HEK293 (cell line): ENCODE measurements around the gene KYAT1.
A peak's percentile ranks its signal among the peaks of the same experiment; 100 is the strongest.

ENCODE experiments used
- CTCF ChIA-PET: fragments of 350-600 bp; formaldehyde crosslinking; extraction: SDS; loops from one replicate; lab custom pipeline; 2021; ENCODE audit warnings: antibody characterized with exemption; lab: Yijun Ruan, JAX
- POLR2A ChIA-PET: fragments of 300-600 bp; formaldehyde crosslinking; extraction: SDS; loops from one replicate; lab custom pipeline; 2020; ENCODE audit warnings: antibody characterized with exemption, inconsistent platforms; lab: Yijun Ruan, JAX
- H3K27ac ChIP-seq: fragments of 200-500 bp; sonication (Bioruptor generic); 2 replicates; pipeline ENCODE4 v1.5.1; 2014; ENCODE audit warnings: low read depth, low read length, control low read depth, inconsistent platforms; ENCODE audit errors: extremely low read depth
- H3K36me3 ChIP-seq, 2 experiments: fragments of 200-500 bp in 1 of 2; sonication (Bioruptor generic) in 1 of 2; 1 replicate in 1 of 2; 2 replicates in 1 of 2; pipeline ENCODE4 v1.5.1; 2014 to 2017; ENCODE audit warnings: inconsistent platforms in 2 of 2, low read length in 2 of 2; ENCODE audit not compliant: control insufficient read depth in 2 of 2, insufficient read depth in 1 of 2
- H3K4me1 ChIP-seq: fragments of 200-500 bp; sonication (Bioruptor generic); 2 replicates; pipeline ENCODE4 v1.5.1; 2014; ENCODE audit warnings: mild to moderate bottlenecking, low read length, inconsistent platforms; ENCODE audit not compliant: control insufficient read depth, insufficient read depth
- H3K4me3 ChIP-seq: 2 replicates; pipeline ENCODE4 v1.5.1; 2011; ENCODE audit warnings: low read depth, mild to moderate bottlenecking, control low read depth, low read length, moderate library complexity
- H3K9me3 ChIP-seq: fragments of 200-500 bp; sonication (Bioruptor generic); 2 replicates; pipeline ENCODE4 v1.5.1; 2014; ENCODE audit warnings: low read depth, low read length, inconsistent platforms; ENCODE audit not compliant: control insufficient read depth, insufficient read depth
- AEBP2 ChIP-seq: fragments of 450-650 bp; formaldehyde crosslinking; IDR thresholded peaks from 2 replicates; pipeline ENCODE4 v1.5.1; 2016; ENCODE audit warnings: missing biosample characterization, missing genetic modification characterization, borderline replicate concordance
- KLF1 ChIP-seq: fragments of 450-650 bp; formaldehyde crosslinking; IDR thresholded peaks from 2 replicates; pipeline ENCODE4 v1.5.1; 2016; ENCODE audit warnings: missing biosample characterization, missing genetic modification characterization
- RBAK ChIP-seq: fragments of 450-650 bp; formaldehyde crosslinking; IDR thresholded peaks from 2 replicates; pipeline ENCODE4 v1.5.1; 2016; ENCODE audit warnings: missing biosample characterization, missing genetic modification characterization
- SCRT2 ChIP-seq: fragments of 450-650 bp; formaldehyde crosslinking; IDR thresholded peaks from 2 replicates; pipeline ENCODE4 v1.5.1; 2016; ENCODE audit warnings: missing biosample characterization, missing genetic modification characterization
- ZBTB7A ChIP-seq: fragments of 450-650 bp; formaldehyde crosslinking; IDR thresholded peaks from 2 replicates; pipeline ENCODE4 v1.5.1; 2016; ENCODE audit warnings: low read depth, missing biosample characterization, missing genetic modification characterization
- ZFHX2 ChIP-seq: fragments of 450-650 bp; formaldehyde crosslinking; conservative IDR thresholded peaks from 2 replicates; pipeline ENCODE4 v1.5.1; 2016; ENCODE audit warnings: missing biosample characterization, missing genetic modification characterization
- ZNF184 ChIP-seq: fragments of 450-650 bp; IDR thresholded peaks from 2 replicates; pipeline ENCODE4 v1.5.1; 2018; ENCODE audit warnings: missing biosample characterization, mild to moderate bottlenecking, missing genetic modification characterization
- ZNF311 ChIP-seq: fragments of 450-650 bp; formaldehyde crosslinking; IDR thresholded peaks from 2 replicates; pipeline ENCODE4 v1.5.1; 2017; ENCODE audit warnings: missing biosample characterization, missing genetic modification characterization, borderline replicate concordance
- ZNF335 ChIP-seq: fragments of 450-650 bp; formaldehyde crosslinking; conservative IDR thresholded peaks from 2 replicates; pipeline ENCODE4 v1.5.1; 2016; ENCODE audit warnings: missing biosample characterization, missing genetic modification characterization
- ZNF488 ChIP-seq: fragments of 450-650 bp; formaldehyde crosslinking; IDR thresholded peaks from 2 replicates; pipeline ENCODE4 v1.5.1; 2016; ENCODE audit warnings: missing biosample characterization, missing genetic modification characterization
- ZNF530 ChIP-seq: fragments of 450-650 bp; formaldehyde crosslinking; IDR thresholded peaks from 2 replicates; pipeline ENCODE4 v1.5.1; 2016; ENCODE audit warnings: low read depth, missing biosample characterization, missing genetic modification characterization
- ZNF600 ChIP-seq: fragments of 450-650 bp; formaldehyde crosslinking; IDR thresholded peaks from 2 replicates; pipeline ENCODE4 v1.5.1; 2016; ENCODE audit warnings: missing biosample characterization, missing genetic modification characterization
- TF ChIP-seq, protein P1 (sequence below): fragments of 450-650 bp; formaldehyde crosslinking; IDR thresholded peaks from 2 replicates; pipeline ENCODE4 v1.5.1; 2016; ENCODE audit warnings: missing biosample characterization, missing genetic modification characterization
- TF ChIP-seq, protein P2 (sequence below): fragments of 450-650 bp; formaldehyde crosslinking; IDR thresholded peaks from 2 replicates; pipeline ENCODE4 v1.5.1; 2017; ENCODE audit warnings: missing biosample characterization, missing genetic modification characterization

The KYAT1 gene

DNA sequence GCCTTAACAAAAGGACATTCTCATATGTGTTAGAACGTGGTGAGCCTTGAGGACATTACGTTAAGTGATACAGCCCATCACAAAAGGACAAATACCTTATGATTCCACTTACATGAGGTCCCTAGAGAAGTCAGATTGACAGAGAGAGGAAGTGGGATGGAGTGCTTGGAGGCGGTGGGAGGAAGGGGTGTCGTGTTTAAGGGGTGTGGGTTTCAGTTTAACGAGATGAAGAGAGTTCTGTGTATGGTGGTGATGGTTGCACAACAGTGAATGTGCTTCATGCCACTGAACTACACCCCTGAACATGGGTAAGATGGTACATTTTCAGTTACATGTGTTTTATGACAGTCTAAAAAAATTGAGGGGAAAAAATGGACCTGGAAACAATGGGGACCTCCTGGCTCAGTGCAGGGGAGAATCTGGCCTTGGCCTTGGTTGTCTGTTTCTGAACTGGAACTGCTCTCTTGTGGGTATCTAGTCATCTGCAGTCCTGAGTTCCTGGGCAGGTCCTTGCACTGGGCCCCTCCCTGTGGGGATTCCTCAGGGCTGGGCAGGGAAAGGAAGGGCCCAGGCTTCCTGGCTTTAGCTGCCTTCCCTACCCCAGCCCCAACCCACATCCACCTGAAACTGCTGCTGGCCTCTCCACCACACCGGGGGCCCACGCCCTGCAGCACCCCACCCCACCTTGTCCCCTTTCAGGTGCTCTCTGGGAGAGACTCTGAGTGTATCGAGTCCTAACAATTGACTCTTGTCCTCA is 18.0 kb upstream of the KYAT1 start (continued):
- TF ChIP-seq, protein P1, sequence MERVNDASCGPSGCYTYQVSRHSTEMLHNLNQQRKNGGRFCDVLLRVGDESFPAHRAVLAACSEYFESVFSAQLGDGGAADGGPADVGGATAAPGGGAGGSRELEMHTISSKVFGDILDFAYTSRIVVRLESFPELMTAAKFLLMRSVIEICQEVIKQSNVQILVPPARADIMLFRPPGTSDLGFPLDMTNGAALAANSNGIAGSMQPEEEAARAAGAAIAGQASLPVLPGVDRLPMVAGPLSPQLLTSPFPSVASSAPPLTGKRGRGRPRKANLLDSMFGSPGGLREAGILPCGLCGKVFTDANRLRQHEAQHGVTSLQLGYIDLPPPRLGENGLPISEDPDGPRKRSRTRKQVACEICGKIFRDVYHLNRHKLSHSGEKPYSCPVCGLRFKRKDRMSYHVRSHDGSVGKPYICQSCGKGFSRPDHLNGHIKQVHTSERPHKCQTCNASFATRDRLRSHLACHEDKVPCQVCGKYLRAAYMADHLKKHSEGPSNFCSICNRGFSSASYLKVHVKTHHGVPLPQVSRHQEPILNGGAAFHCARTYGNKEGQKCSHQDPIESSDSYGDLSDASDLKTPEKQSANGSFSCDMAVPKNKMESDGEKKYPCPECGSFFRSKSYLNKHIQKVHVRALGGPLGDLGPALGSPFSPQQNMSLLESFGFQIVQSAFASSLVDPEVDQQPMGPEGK (tag by site-specific recombination) = no peak
- TF ChIP-seq ZBTB7A (tag by site-specific recombination) (peak; percentile 23; the same call in 1 of the 2 replicates), ZNF311 (tag by site-specific recombination) (no peak)
- TF ChIP-seq, protein P2, sequence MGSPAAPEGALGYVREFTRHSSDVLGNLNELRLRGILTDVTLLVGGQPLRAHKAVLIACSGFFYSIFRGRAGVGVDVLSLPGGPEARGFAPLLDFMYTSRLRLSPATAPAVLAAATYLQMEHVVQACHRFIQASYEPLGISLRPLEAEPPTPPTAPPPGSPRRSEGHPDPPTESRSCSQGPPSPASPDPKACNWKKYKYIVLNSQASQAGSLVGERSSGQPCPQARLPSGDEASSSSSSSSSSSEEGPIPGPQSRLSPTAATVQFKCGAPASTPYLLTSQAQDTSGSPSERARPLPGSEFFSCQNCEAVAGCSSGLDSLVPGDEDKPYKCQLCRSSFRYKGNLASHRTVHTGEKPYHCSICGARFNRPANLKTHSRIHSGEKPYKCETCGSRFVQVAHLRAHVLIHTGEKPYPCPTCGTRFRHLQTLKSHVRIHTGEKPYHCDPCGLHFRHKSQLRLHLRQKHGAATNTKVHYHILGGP = no peak

GRCh38 chr9:128898845-128899565 is 17.3 kb upstream of the KYAT1 start:
- ChIA-PET POLR2A (no interaction called here), CTCF (interaction anchor here (0.9 kb wide), 1 partner anchor 20 kb away, joined by 3 read pairs; no protein-coding TSS in a partner anchor)

DNA sequence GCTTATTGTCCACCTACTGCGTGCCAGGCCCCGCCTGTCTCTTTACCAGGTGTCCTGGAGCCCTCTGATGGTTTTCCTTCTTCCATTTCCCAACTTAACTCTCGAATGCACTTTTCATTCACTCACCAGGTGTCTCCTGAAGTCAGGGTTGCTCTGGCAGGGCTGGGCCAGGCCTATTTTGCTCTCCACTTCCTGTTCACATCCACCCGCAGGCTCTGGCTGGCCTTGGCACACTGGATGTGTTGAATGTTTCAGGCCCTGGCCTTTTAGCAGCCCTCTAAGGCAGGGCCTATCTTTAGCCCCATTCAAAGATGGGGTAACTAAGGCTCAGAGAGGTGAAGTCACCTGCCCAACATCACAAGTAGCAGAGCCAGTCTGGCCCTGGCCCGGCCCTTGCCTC is 16.6 kb upstream of the KYAT1 start:
- ChIA-PET CTCF (interaction anchor here (0.7 to 0.9 kb wide), 2 partner anchors 19 to 35 kb away, joined by 3 read pairs; no protein-coding TSS in a partner anchor), POLR2A (no interaction called here)
- Histone ChIP-seq H3K4me1 (no peaks in the 10 kb centered on the region), H3K4me3 (no peak overlapping the region), H3K27ac (no peak overlapping the region), H3K36me3 (peaks cover 0 to 33% of the 10 kb centered on the region in 2 experiments; a peak in 2 of 3 replicates), H3K9me3 (no peaks in the 10 kb centered on the region)
- TF ChIP-seq, protein P1 (tag by site-specific recombination) = no peak

More at GRCh38 chr9:128898845-128899565, 17.3 kb upstream of the KYAT1 start:
- Histone ChIP-seq H3K4me1 (no peaks in the 10 kb centered on the region), H3K27ac (no peak overlapping the region), H3K36me3 (peaks cover 0 to 31% of the 10 kb centered on the region in 2 experiments; a peak in 2 of 3 replicates), H3K9me3 (no peaks in the 10 kb centered on the region), H3K4me3 (no peak overlapping the region)
- TF ChIP-seq RBAK (tag by site-specific recombination) (no peak), KLF1 (tag by site-specific recombination) (no peak), ZNF530 (tag by site-specific recombination) (no peak)

GRCh38 chr9:128895556-128895955 is 13.8 kb upstream of the KYAT1 start:
- CTCF ChIA-PET = interaction anchor here (0.7 to 1.0 kb wide), 3 partner anchors 10 to 32 kb away, joined by 3 read pairs; no protein-coding TSS in a partner anchor
- POLR2A ChIA-PET = no interaction called here
- peaks cover 0 to 54% of the 10 kb centered on the region in 2 experiments; a peak in 2 of 3 replicates for H3K36me3 ChIP-seq
- H3K4me1 ChIP-seq = no peaks in the 10 kb centered on the region
- H3K27ac ChIP-seq = no peak overlapping the region
- H3K4me3 ChIP-seq = no peak overlapping the region
- H3K9me3 ChIP-seq = no peaks in the 10 kb centered on the region
- TF ChIP-seq ZNF488 (no peak), SCRT2 (tag by site-specific recombination) (0 out of 2 replicates have a peak, but pooled peaks have one; percentile 12), ZFHX2 (tag by site-specific recombination) (0 out of 2 replicates have a peak, but pooled peaks have one; percentile 29), ZNF184 (tag by site-specific recombination) (no peak), ZNF600 (peak; percentile 86), ZNF335 (tag by site-specific recombination) (peak; percentile 40; the same call in 1 of the 2 replicates), AEBP2 (tag by site-specific recombination) (no peak)
